Left ventricle myocardium inferior (tissue), 1 donor: ENCODE results near the gene APOA1. TPM values are rescaled to one million over a fixed set of nuclear protein-coding genes. Genes with fewer than 3 reads are reported as not detected.

ENCODE experiments used
- DNase-seq: peaks from one replicate; pipeline ENCODE4 v3.0.0-alpha.2; 2020
- H3K27ac ChIP-seq: fragments of 200-600 bp; replicated peaks from 2 replicates; pipeline ENCODE4 v1.8.0; 2021
- H3K27me3 ChIP-seq: fragments of 200-600 bp; 2 replicates; pipeline ENCODE4 v1.8.0; 2021; ENCODE audit warnings: low read depth
- H3K36me3 ChIP-seq: fragments of 200-600 bp; 2 replicates; pipeline ENCODE4 v1.8.0; 2021
- H3K4me1 ChIP-seq: fragments of 200-600 bp; 2 replicates; pipeline ENCODE4 v1.8.0; 2021
- H3K4me3 ChIP-seq: fragments of 200-600 bp; 2 replicates; pipeline ENCODE4 v1.8.0; 2021; ENCODE audit warnings: mild to moderate bottlenecking, moderate library complexity
- H3K9me3 ChIP-seq: fragments of 200-600 bp; replicated peaks from 2 replicates; pipeline ENCODE4 v1.8.0; 2021
- CTCF ChIP-seq: fragments of 200-600 bp; IDR thresholded peaks from 2 replicates; pipeline ENCODE4 v1.8.0; 2021; ENCODE audit warnings: antibody characterized with exemption, mild to moderate bottlenecking, borderline replicate concordance
- intact Hi-C: fragments of 100-400 bp; cut with micrococcal nuclease; formaldehyde crosslinking; loops from one replicate; pipeline ENCODE4 v1.11.0; 2022
- total RNA-seq: library from RNA; stranded (reverse); fragmentation: NEBNext Ultra II Directional; extraction: Animal tissue kit (Norgen Biotek cat#: 25700); gene quantifications from one replicate; pipeline ENCODE4 v1.2.1, GENCODE V29; 2021
- donor health status: DM: no; HTN: yes; CAD: no; lungs with severe emphysema.

The APOA1 gene
- total RNA-seq, 1 donor from 2014 or later, result 62.6 TPM

- intact Hi-C loops, result no loop called here
- Histone ChIP-seq H3K27ac (no peak overlapping the region), H3K27me3 (no peaks in the 10 kb centered on the region), H3K9me3 (no peaks in the 10 kb centered on the region), H3K36me3 (peaks cover 47% of the 10 kb centered on the region), H3K4me1 (peaks cover 95% of the 10 kb centered on the region), H3K4me3 (no peak overlapping the region)
- DNase-seq, result no peak
- no peak for TF ChIP-seq CTCF
Observed at GRCh38 chr11:116869610-116870009, 32.2 kb upstream of the APOA1 start.

- intact Hi-C loops, result no loop called here
- Histone ChIP-seq H3K36me3 (peaks cover 54% of the 10 kb centered on the region), H3K4me1 (peaks cover 83% of the 10 kb centered on the region), H3K27me3 (no peaks in the 10 kb centered on the region), H3K9me3 (no peaks in the 10 kb centered on the region), H3K27ac (peak overlapping the region; percentile 59), H3K4me3 (no peak overlapping the region)
- DNase-seq, result no peak
- no peak for TF ChIP-seq CTCF
Observed at GRCh38 chr11:116868066-116868465, 30.6 kb upstream of the APOA1 start.

- H3K27me3 ChIP-seq, result no peaks in the 10 kb centered on the region
- H3K9me3 ChIP-seq, result no peaks in the 10 kb centered on the region
- H3K36me3 ChIP-seq, result peaks cover 54% of the 10 kb centered on the region
- TF ChIP-seq CTCF, result no peak
- no peak overlapping the region for H3K4me3 ChIP-seq
- peak overlapping the region; percentile 59 for H3K27ac ChIP-seq
- intact Hi-C loops, result no loop called here
- H3K4me1 ChIP-seq, result peaks cover 79% of the 10 kb centered on the region
- DNase-seq, result no peak
Observed at GRCh38 chr11:116867619-116868018, 30.2 kb upstream of the APOA1 start.

- Histone ChIP-seq H3K4me3 (no peak overlapping the region), H3K9me3 (no peaks in the 10 kb centered on the region), H3K27me3 (no peaks in the 10 kb centered on the region), H3K27ac (peak overlapping the region; percentile 59), H3K4me1 (peaks cover 72% of the 10 kb centered on the region), H3K36me3 (peaks cover 59% of the 10 kb centered on the region)
- DNase-seq, result no peak
- no peak for TF ChIP-seq CTCF
- intact Hi-C loops, result no loop called here
Observed at GRCh38 chr11:116866804-116867455, 29.5 kb upstream of the APOA1 start.

GRCh38 chr11:116865696-116866095 is 28.3 kb upstream of the APOA1 start:
- intact Hi-C loops, result no loop called here
- H3K36me3 ChIP-seq, result peaks cover 71% of the 10 kb centered on the region
- no peak for TF ChIP-seq CTCF

More at GRCh38 chr11:116865696-116866095, 28.3 kb upstream of the APOA1 start:
- H3K9me3 ChIP-seq, result no peaks in the 10 kb centered on the region
- H3K4me1 ChIP-seq, result peaks cover 61% of the 10 kb centered on the region
- DNase-seq, result no peak
- no peak overlapping the region for H3K4me3 ChIP-seq
- H3K27ac ChIP-seq, result no peak overlapping the region
- no peaks in the 10 kb centered on the region for H3K27me3 ChIP-seq
